ENCODE results near the gene OTOP3. TPM values are rescaled to one million over a fixed set of nuclear protein-coding genes. Genes with fewer than 3 reads are reported as not detected.

OTOP3 gene
- total and polyA plus RNA-seq, 2 of the 4 experiments (the other 2 are of a cell fraction) = not detected

DNA sequence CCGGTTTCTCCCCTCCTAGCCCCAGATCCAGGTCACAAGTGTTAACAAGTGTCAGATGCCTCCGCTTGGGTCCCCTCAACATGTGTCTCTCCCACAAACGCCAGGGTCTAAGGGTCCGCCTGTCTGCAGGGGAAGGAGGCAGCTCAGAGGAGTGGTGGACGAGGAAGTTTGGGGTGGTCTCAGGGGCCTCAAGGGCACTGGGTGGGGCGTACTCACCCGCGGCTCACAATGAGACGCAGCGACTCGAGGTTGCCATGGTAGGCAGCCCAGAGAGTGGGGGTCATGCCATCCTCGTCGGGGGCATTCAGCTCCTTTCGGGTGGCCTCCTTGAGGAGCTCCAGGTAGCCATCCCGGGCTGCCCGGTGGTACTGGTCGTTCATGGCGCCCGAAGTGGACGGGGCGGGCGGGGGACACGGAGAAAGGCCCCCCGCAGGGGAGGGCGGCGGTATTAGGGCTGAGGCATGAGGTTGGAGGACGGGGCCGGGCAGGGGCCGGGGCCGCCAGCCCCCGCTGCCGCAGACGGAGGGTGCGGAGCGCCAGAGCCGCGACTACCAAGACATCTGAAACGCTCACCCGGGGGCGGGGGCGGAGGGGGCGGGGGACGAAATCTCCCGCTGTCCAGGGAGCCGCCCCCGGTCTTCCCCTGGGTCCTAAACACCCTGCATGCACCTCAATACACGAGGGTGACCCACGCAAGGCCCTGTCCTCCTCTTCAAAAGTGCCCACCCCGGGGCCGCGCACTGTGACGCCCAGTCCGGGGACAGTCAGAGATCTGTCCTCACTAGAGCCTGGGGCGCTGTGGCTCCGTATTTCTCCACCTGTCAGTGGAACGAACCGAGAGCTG is 12.8 kb upstream of the OTOP3 start, which contains the start of gene USH1G:
USH1G (minus strand) TSS at position 562 of the 844 bp plus-strand sequence; CDS start at position 380, 182 bp downstream.
- WGBS, 2 experiments (ENCODE audit: extremely low coverage in 2 of 2, insufficient read length in 1 of 2) = 2% methylated on average over 8 of the region's 57 CpGs; no CpG with 5 or more reads in 1 of the 2 experiments
- dilution Hi-C loops (cut with HindIII; ENCODE audit: low sequenced_read_pairs, unreplicated experiment) = no loop called here
- TF ChIP-seq CHD1 (IDR thresholded peaks at IDR 0.05; ENCODE audit: low read depth, low read length) (no peak), RAD21 (IDR thresholded peaks at IDR 0.05; ENCODE audit: low read length) (no peak), FOS (IDR thresholded peaks at IDR 0.05; ENCODE audit: low read depth, low read length) (no peak), MXI1 (IDR thresholded peaks at IDR 0.05; ENCODE audit: borderline replicate concordance, low read depth, low read length) (no peak), NFE2L2 (IDR thresholded peaks at IDR 0.05; ENCODE audit: low read depth, low read length) (no peak), SMC3 (IDR thresholded peaks at IDR 0.05; ENCODE audit: low read depth, low read length) (no peak), RFX5 (IDR thresholded peaks at IDR 0.05; ENCODE audit: low read depth, low read length) (no peak), CEBPB (IDR thresholded peaks at IDR 0.05; ENCODE audit: low read depth, low read length) (no peak), RCOR1 (IDR thresholded peaks at IDR 0.05; ENCODE audit: insufficient replicate concordance, low read length) (no peak), BHLHE40 (IDR thresholded peaks at IDR 0.05; ENCODE audit: low read depth, low read length) (no peak), MAFK (IDR thresholded peaks at IDR 0.05; ENCODE audit: low read depth, low read length) (no peak)
- TF ChIP-seq, protein P1, sequence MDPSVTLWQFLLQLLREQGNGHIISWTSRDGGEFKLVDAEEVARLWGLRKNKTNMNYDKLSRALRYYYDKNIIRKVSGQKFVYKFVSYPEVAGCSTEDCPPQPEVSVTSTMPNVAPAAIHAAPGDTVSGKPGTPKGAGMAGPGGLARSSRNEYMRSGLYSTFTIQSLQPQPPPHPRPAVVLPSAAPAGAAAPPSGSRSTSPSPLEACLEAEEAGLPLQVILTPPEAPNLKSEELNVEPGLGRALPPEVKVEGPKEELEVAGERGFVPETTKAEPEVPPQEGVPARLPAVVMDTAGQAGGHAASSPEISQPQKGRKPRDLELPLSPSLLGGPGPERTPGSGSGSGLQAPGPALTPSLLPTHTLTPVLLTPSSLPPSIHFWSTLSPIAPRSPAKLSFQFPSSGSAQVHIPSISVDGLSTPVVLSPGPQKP (IDR thresholded peaks at IDR 0.05; ENCODE audit: borderline replicate concordance, low read depth, low read length) = no peak
- TF ChIP-seq, protein P2, sequence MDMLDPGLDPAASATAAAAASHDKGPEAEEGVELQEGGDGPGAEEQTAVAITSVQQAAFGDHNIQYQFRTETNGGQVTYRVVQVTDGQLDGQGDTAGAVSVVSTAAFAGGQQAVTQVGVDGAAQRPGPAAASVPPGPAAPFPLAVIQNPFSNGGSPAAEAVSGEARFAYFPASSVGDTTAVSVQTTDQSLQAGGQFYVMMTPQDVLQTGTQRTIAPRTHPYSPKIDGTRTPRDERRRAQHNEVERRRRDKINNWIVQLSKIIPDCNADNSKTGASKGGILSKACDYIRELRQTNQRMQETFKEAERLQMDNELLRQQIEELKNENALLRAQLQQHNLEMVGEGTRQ (IDR thresholded peaks at IDR 0.05; ENCODE audit: low read depth, low read length) = no peak
- TF ChIP-seq, protein P3, sequence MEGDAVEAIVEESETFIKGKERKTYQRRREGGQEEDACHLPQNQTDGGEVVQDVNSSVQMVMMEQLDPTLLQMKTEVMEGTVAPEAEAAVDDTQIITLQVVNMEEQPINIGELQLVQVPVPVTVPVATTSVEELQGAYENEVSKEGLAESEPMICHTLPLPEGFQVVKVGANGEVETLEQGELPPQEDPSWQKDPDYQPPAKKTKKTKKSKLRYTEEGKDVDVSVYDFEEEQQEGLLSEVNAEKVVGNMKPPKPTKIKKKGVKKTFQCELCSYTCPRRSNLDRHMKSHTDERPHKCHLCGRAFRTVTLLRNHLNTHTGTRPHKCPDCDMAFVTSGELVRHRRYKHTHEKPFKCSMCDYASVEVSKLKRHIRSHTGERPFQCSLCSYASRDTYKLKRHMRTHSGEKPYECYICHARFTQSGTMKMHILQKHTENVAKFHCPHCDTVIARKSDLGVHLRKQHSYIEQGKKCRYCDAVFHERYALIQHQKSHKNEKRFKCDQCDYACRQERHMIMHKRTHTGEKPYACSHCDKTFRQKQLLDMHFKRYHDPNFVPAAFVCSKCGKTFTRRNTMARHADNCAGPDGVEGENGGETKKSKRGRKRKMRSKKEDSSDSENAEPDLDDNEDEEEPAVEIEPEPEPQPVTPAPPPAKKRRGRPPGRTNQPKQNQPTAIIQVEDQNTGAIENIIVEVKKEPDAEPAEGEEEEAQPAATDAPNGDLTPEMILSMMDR (conservative IDR thresholded peaks at IDR 0.05; ENCODE audit: low read depth, low read length) = no peak

More for the DNA sequence above, 12.8 kb upstream of the OTOP3 start, which contains the start of gene USH1G:
- H2AFZ ChIP-seq (replicated peaks; ENCODE audit: low read length, poor library complexity) = peak within 1 kb of the TSS; percentile 63
- no peak within 1 kb of the TSS for H3K4ac ChIP-seq (ENCODE audit: low read depth, low read length)
- H3K9me1 ChIP-seq (ENCODE audit: insufficient read depth, low read length) = no peaks in the 10 kb centered on the region
- ChIA-PET CTCF (interaction anchor here (0.5 to 1.8 kb wide), 4 partner anchors 11 to 90 kb away, joined by 3 to 10 read pairs (median 4); no protein-coding TSS in a partner anchor), POLR2A (ENCODE audit: unreplicated experiment) (no interaction called here)
- H4K8ac ChIP-seq (ENCODE audit: low read depth in 2 of 2, low read length in 2 of 2) = no peak within 1 kb of the TSS
- H3K27me3 ChIP-seq (ENCODE audit: control insufficient read depth, insufficient read depth, low read length) = peaks cover 85% of the 10 kb centered on the region
- no peak within 1 kb of the TSS for H2BK120ac ChIP-seq (ENCODE audit: low read depth, low read length)
- H3K4me3 ChIP-seq (ENCODE audit: insufficient read depth, low read depth, low read length) = no peak within 1 kb of the TSS
- H3K23ac ChIP-seq (ENCODE audit: low read depth, low read length) = no peak within 1 kb of the TSS
- H2BK20ac ChIP-seq (ENCODE audit: low read depth, low read length) = no peak within 1 kb of the TSS
- H3K4me2 ChIP-seq (ENCODE audit: low read depth, low read length) = peak within 1 kb of the TSS; percentile 27
- no peak within 1 kb of the TSS for H2AK9ac ChIP-seq (replicated peaks; ENCODE audit: low read depth, low read length, poor library complexity)
- H3K9me3 ChIP-seq (ENCODE audit: control insufficient read depth, insufficient read depth, low read length) = no peaks in the 10 kb centered on the region
- H4K91ac ChIP-seq (ENCODE audit: insufficient read depth, low read depth, low read length) = no peak within 1 kb of the TSS
- H3K36me3 ChIP-seq (ENCODE audit: control insufficient read depth, insufficient read depth, low read length) = no peaks in the 10 kb centered on the region
- no peak within 1 kb of the TSS for H3K56ac ChIP-seq (ENCODE audit: extremely low read depth, insufficient read depth, low read length)
- no peaks in the 10 kb centered on the region for H4K20me1 ChIP-seq (ENCODE audit: insufficient read depth, low read length)
- DNase-seq (no peak), ATAC-seq (ENCODE audit: low read depth) (peak; percentile 60)
- no peak within 1 kb of the TSS for H4K5ac ChIP-seq (ENCODE audit: low read depth, low read length)
- no peak within 1 kb of the TSS for H2BK5ac ChIP-seq (ENCODE audit: low read depth, low read length, poor library complexity, severe bottlenecking)
- no peak within 1 kb of the TSS for H3K18ac ChIP-seq (ENCODE audit: low read depth, low read length)
- H3K4me1 ChIP-seq (ENCODE audit: control insufficient read depth, insufficient read depth, low read length) = no peaks in the 10 kb centered on the region
- H3K9ac ChIP-seq (ENCODE audit: low read depth, low read length) = no peak within 1 kb of the TSS
- in situ Hi-C loops (cut with MboI; ENCODE audit: low sequenced_read_pairs) = no loop called here
- no TSS peak for BruUV-seq (replicated peaks)
- no peak within 1 kb of the TSS for H3K27ac ChIP-seq (ENCODE audit: insufficient read depth, low read length)
- intact Hi-C loops (cut with micrococcal nuclease) = loop anchor here (1.0 kb wide), 1 partner anchor 35 kb away; no protein-coding TSS in a partner anchor
- no peak within 1 kb of the TSS for H3K14ac ChIP-seq (replicated peaks; ENCODE audit: low read depth, low read length)
- no peak within 1 kb of the TSS for H2AK5ac ChIP-seq (ENCODE audit: low read depth, low read length)
- H2BK15ac ChIP-seq (ENCODE audit: low read depth, low read length) = no peak within 1 kb of the TSS
- H3K79me1 ChIP-seq (ENCODE audit: low read depth in 1 of 2, low read length in 2 of 2) = no peaks in the 10 kb centered on the region
